Skeletal muscle satellite cell (primary cell): ENCODE results near the gene XAB2.

Experiments used
- H3K27me3 ChIP-seq: 2 replicates; pipeline ENCODE4 v1.7.0; 2013; ENCODE audit warnings: low read length; ENCODE audit not compliant: control insufficient read depth, insufficient read depth
- H3K36me3 ChIP-seq: 2 replicates; pipeline ENCODE4 v1.7.0; 2013; ENCODE audit warnings: mild to moderate bottlenecking, control low read depth, low read length; ENCODE audit not compliant: insufficient read depth
- H3K4me1 ChIP-seq: 2 replicates; pipeline ENCODE4 v1.7.0; 2013; ENCODE audit warnings: low read length; ENCODE audit not compliant: control insufficient read depth, insufficient read depth
- H3K4me2 ChIP-seq: 2 replicates; pipeline ENCODE4 v1.7.0; 2013; ENCODE audit warnings: mild to moderate bottlenecking, low read length
- H3K4me3 ChIP-seq: 2 replicates; pipeline ENCODE4 v1.7.0; 2013; ENCODE audit warnings: low read length
- H3K9ac ChIP-seq: 2 replicates; pipeline ENCODE4 v1.7.0; 2013; ENCODE audit warnings: mild to moderate bottlenecking, low read depth, low read length, moderate library complexity
- H3K9me3 ChIP-seq: replicated peaks from 2 replicates; pipeline ENCODE4 v1.7.0; 2013; ENCODE audit warnings: mild to moderate bottlenecking, control low read depth, low read length

The XAB2 gene

DNA sequence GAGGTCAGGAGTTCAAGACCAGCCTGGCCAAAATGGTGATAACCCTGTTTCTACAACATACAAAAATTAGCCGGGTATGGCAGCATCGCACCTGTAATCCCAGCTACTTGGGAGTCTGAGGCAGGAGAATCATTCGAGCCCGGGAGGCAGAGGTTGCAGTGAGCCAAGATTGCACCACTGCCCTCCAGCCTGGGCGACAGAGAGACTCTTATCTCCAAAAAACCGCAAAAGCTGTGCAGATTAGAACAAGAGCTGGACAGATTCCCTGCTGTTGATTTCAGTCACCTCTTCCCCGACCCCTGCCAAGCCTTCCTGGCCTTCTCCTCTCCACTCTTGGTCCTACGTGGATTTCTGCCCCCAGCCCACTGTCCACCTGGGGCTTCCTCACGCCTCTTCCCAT lies 25.4 kb downstream of the XAB2 start:
- Histone ChIP-seq H3K4me3 (no peak overlapping the region), H3K27me3 (peaks cover 10% of the 10 kb centered on the region), H3K9ac (no peak overlapping the region), H3K9me3 (no peaks in the 10 kb centered on the region), H3K36me3 (no peaks in the 10 kb centered on the region), H3K4me1 (no peaks in the 10 kb centered on the region), H3K4me2 (no peak overlapping the region)

DNA sequence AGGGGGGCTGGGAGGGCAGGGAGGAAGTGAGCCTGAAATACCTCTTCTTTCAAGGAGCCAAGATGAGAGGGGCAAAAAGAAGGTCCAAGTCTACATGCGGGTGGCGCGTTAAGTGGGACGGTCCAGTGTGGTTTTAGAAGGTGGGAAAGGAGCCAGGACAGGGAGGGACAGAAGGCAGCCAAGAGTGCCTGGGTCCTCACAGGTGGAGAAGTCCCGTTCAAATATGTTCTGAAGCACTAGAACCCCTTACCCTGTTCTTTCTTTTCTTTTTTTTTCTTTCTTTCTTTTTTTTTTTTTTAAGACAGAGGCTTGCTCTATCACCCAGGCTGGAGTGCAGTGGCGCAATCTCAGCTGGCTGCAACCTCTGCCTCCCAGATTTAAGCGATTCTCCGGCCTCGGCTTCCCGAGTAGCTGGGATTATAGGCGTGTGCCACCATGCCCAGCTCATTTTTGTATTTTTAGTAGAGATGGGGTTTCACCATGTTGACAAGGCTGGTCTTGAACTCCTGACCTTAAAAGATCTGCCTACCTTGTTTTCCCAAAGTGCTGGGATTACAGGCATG lies 26.3 kb downstream of the XAB2 start:
- no peak overlapping the region for H3K4me2 ChIP-seq
- peaks cover 17% of the 10 kb centered on the region for H3K27me3 ChIP-seq
- no peaks in the 10 kb centered on the region for H3K36me3 ChIP-seq
- H3K9ac ChIP-seq = no peak overlapping the region
- H3K4me3 ChIP-seq = no peak overlapping the region
- no peaks in the 10 kb centered on the region for H3K4me1 ChIP-seq
- H3K9me3 ChIP-seq = no peaks in the 10 kb centered on the region

- H3K27me3 ChIP-seq = peaks cover 23% of the 10 kb centered on the region
- no peaks in the 10 kb centered on the region for H3K4me1 ChIP-seq
- no peak overlapping the region for H3K9ac ChIP-seq
- no peaks in the 10 kb centered on the region for H3K9me3 ChIP-seq
- no peak overlapping the region for H3K4me2 ChIP-seq
- H3K36me3 ChIP-seq = no peaks in the 10 kb centered on the region
- H3K4me3 ChIP-seq = no peak overlapping the region
Observed at GRCh38 chr19:7602240-7602934, 27.0 kb downstream of the XAB2 start.

- H3K4me2 ChIP-seq = no peak overlapping the region
- no peak overlapping the region for H3K4me3 ChIP-seq
- H3K9ac ChIP-seq = no peak overlapping the region
- peaks cover 35% of the 10 kb centered on the region for H3K27me3 ChIP-seq
- no peaks in the 10 kb centered on the region for H3K9me3 ChIP-seq
- no peaks in the 10 kb centered on the region for H3K4me1 ChIP-seq
- no peaks in the 10 kb centered on the region for H3K36me3 ChIP-seq
Observed at GRCh38 chr19:7600721-7601120, 28.6 kb downstream of the XAB2 start.

GRCh38 chr19:7598180-7598579 lies 31.2 kb downstream of the XAB2 start:
- peaks cover 43% of the 10 kb centered on the region for H3K27me3 ChIP-seq
- H3K4me3 ChIP-seq = no peak overlapping the region
- no peaks in the 10 kb centered on the region for H3K36me3 ChIP-seq

DNA sequence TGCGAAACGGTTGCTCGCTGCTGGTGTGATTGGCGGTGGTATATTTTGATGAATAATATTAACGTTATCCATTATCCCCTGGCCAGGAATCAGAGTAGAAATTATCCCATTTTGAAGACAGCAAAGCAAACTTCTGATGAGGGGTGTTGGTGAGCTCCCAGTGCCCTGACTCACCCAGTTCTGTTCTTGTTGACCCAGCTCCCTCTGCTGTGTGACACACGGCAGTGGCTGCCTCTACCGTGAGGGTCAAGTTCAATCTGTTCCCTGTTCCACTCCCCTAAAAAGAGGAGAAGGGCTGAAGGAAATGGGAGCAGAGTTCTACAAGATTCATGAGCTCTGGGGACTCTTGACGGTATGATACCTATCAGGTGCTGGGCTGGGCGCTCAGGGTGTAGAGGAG lies 31.7 kb downstream of the XAB2 start:
- no peaks in the 10 kb centered on the region for H3K9me3 ChIP-seq
- H3K9ac ChIP-seq = no peak overlapping the region
- H3K36me3 ChIP-seq = no peaks in the 10 kb centered on the region
- H3K4me2 ChIP-seq = no peak overlapping the region
- H3K27me3 ChIP-seq = peaks cover 43% of the 10 kb centered on the region
- H3K4me3 ChIP-seq = no peak overlapping the region
- H3K4me1 ChIP-seq = no peaks in the 10 kb centered on the region

More at GRCh38 chr19:7598180-7598579, 31.2 kb downstream of the XAB2 start:
- Histone ChIP-seq H3K4me2 (no peak overlapping the region), H3K9ac (no peak overlapping the region), H3K9me3 (no peaks in the 10 kb centered on the region), H3K4me1 (no peaks in the 10 kb centered on the region)

DNA sequence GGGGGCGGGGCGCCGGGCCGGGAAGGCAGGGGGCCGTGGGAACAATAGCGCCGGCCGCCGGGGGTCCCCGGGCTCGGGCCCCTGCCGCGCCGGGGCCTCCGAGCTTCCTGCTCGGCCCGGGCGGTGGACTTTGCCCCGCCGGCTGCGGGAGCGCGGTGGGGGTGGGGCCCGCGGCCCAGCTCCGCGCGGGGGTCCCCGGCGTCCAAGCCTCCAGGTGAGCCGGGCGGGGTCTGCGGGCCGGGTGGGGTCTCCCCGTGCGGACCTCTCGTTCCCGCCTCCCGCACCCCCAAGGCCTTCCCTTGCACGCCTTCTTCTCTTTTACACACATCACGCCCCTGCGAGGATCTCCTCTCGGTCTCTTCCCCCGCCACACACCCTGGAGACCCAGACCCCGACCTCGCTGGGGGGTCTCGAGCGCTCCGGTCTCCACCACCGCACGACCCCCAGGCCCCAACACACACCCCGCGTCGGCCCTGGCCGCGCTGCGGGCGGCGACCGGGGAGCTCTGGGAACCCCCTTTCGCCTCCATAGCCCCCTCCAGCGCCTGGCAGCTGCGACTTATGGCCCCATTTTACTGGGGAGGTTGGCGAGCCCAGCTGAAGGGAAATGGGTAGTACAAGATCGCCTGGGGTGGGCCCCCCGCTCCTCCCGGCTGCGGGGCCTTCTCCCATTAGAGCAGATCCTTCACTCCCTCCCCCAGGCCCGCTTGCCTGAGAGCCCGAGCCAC lies 33.0 kb downstream of the XAB2 start:
- Histone ChIP-seq H3K9me3 (no peaks in the 10 kb centered on the region), H3K36me3 (no peaks in the 10 kb centered on the region), H3K27me3 (peaks cover 43% of the 10 kb centered on the region), H3K9ac (no peak overlapping the region), H3K4me2 (no peak overlapping the region), H3K4me3 (no peak overlapping the region), H3K4me1 (no peaks in the 10 kb centered on the region)

DNA sequence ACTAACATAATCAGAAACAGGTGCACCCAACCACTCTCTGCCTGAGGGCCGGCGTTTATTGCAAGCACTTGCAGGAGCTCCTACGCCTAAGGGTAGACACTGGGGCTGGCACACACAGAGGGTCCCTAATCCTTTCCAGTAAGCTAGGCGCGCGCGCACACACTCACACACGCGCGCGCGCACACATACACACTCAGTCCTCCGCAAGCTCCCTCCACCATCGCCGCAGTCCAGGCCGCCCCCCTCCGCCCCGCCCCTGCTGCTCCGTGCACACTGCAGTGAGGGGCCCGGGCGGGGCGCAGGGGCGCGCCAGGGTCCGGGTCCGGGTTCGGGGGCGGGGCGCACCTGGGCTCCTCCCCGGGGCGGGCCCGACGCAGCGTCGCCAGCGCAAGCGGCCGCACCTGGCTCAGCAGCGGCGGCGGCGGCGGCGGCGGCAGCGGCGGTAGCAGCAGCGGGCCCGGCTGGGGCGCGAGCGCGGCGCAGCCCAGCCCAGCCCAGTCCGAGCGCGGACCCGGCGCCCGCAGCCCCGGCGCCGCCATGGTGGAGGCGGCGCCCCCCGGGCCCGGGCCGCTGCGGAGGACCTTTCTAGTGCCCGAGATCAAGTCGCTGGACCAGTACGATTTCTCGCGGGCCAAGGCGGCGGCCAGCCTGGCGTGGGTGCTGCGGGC lies 33.7 kb downstream of the XAB2 start, which contains the start of gene CAMSAP3:
CAMSAP3 (plus strand) TSS at position 398 of the 668 bp plus-strand sequence; CDS start at position 538, 140 bp downstream.
- H3K4me1 ChIP-seq = no peaks in the 10 kb centered on the region
- no peaks in the 10 kb centered on the region for H3K9me3 ChIP-seq
- no peak within 1 kb of the TSS for H3K4me3 ChIP-seq
- H3K4me2 ChIP-seq = peak within 1 kb of the TSS; percentile 44
- no peak within 1 kb of the TSS for H3K9ac ChIP-seq
- no peaks in the 10 kb centered on the region for H3K36me3 ChIP-seq
- H3K27me3 ChIP-seq = peaks cover 43% of the 10 kb centered on the region

GRCh38 chr19:7590256-7590655 lies 39.1 kb downstream of the XAB2 start:
- no peak overlapping the region for H3K9ac ChIP-seq
- H3K4me1 ChIP-seq = no peaks in the 10 kb centered on the region
- no peaks in the 10 kb centered on the region for H3K36me3 ChIP-seq
- H3K9me3 ChIP-seq = no peaks in the 10 kb centered on the region
- no peak overlapping the region for H3K4me3 ChIP-seq
- H3K4me2 ChIP-seq = no peak overlapping the region
- peaks cover 15% of the 10 kb centered on the region for H3K27me3 ChIP-seq

DNA sequence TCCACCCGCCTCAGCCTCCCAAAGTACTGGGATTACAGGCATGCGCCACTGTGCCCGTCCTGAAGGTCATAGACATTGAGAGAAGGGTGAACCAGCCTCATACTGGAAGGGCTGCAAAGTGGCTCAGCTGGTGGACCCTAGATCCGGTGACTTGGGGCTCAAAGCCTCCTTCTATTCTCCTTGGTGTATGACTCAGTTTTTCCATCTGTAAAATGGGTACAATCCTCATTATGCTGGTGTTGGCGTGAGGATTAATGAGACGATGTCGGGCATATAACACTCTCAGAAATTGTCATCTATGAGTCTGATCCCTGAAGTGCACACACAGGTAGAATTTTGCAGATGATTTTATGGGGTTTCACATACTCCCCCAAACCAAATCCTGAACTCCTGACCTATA lies 39.5 kb downstream of the XAB2 start:
- no peaks in the 10 kb centered on the region for H3K9me3 ChIP-seq
- H3K4me3 ChIP-seq = no peak overlapping the region
- H3K36me3 ChIP-seq = no peaks in the 10 kb centered on the region
- no peaks in the 10 kb centered on the region for H3K4me1 ChIP-seq
- H3K27me3 ChIP-seq = peaks cover 11% of the 10 kb centered on the region
- no peak overlapping the region for H3K4me2 ChIP-seq
- no peak overlapping the region for H3K9ac ChIP-seq

- no peak overlapping the region for H3K9ac ChIP-seq
- no peaks in the 10 kb centered on the region for H3K9me3 ChIP-seq
- H3K4me2 ChIP-seq = no peak overlapping the region
- H3K27me3 ChIP-seq = peaks cover 24% of the 10 kb centered on the region
- no peak overlapping the region for H3K4me3 ChIP-seq
- H3K36me3 ChIP-seq = no peaks in the 10 kb centered on the region
- H3K4me1 ChIP-seq = no peaks in the 10 kb centered on the region
Observed at GRCh38 chr19:7582446-7582845, 46.9 kb downstream of the XAB2 start.
